ENCODE data around the gene GSS.

DNA sequence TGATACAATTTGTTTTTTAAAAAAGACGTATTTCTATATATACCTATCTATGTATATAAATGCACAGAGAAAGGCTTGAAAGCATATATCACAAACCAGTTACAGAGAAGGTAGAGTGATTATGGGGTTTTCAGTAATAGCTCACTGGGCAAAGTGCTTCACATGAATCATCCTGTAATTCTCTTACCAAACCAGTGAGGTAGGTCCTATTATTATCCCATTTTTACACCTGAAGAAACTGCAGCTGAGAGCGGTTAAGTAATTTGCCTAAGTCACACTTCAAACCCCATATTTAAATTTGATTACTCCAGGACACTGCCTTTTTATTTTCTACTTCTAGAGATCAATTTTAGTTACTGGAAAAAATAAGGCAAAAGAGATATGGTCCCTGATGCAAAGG lies 4.4 kb downstream of the GSS start:
- TF ChIP-seq, protein P1, sequence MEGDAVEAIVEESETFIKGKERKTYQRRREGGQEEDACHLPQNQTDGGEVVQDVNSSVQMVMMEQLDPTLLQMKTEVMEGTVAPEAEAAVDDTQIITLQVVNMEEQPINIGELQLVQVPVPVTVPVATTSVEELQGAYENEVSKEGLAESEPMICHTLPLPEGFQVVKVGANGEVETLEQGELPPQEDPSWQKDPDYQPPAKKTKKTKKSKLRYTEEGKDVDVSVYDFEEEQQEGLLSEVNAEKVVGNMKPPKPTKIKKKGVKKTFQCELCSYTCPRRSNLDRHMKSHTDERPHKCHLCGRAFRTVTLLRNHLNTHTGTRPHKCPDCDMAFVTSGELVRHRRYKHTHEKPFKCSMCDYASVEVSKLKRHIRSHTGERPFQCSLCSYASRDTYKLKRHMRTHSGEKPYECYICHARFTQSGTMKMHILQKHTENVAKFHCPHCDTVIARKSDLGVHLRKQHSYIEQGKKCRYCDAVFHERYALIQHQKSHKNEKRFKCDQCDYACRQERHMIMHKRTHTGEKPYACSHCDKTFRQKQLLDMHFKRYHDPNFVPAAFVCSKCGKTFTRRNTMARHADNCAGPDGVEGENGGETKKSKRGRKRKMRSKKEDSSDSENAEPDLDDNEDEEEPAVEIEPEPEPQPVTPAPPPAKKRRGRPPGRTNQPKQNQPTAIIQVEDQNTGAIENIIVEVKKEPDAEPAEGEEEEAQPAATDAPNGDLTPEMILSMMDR (IDR thresholded peaks at IDR 0.05; ENCODE audit: control extremely low read depth in 1 of 3, insufficient read depth in 1 of 3, low read depth in 1 of 3, low read length in 3 of 3): no peak
- TF ChIP-seq EP300 (IDR thresholded peaks at IDR 0.05; ENCODE audit: borderline replicate concordance in 1 of 2, low read depth in 2 of 2, low read length in 2 of 2): no peak
- TF ChIP-seq EZH2 (IDR thresholded peaks at IDR 0.05; ENCODE audit: low read depth, low read length, severe bottlenecking): no peak
- TF ChIP-seq, protein P2, sequence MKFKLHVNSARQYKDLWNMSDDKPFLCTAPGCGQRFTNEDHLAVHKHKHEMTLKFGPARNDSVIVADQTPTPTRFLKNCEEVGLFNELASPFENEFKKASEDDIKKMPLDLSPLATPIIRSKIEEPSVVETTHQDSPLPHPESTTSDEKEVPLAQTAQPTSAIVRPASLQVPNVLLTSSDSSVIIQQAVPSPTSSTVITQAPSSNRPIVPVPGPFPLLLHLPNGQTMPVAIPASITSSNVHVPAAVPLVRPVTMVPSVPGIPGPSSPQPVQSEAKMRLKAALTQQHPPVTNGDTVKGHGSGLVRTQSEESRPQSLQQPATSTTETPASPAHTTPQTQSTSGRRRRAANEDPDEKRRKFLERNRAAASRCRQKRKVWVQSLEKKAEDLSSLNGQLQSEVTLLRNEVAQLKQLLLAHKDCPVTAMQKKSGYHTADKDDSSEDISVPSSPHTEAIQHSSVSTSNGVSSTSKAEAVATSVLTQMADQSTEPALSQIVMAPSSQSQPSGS (IDR thresholded peaks at IDR 0.05; ENCODE audit: low read length): no peak
- no peak for TF ChIP-seq POLR2A (IDR thresholded peaks at IDR 0.05; ENCODE audit: control extremely low read depth in 1 of 2, low read depth in 2 of 2, low read length in 2 of 2)
- TF ChIP-seq POLR2AphosphoS5 (IDR thresholded peaks at IDR 0.05; ENCODE audit: low read depth, low read length): no peak
- TF ChIP-seq, protein P3, sequence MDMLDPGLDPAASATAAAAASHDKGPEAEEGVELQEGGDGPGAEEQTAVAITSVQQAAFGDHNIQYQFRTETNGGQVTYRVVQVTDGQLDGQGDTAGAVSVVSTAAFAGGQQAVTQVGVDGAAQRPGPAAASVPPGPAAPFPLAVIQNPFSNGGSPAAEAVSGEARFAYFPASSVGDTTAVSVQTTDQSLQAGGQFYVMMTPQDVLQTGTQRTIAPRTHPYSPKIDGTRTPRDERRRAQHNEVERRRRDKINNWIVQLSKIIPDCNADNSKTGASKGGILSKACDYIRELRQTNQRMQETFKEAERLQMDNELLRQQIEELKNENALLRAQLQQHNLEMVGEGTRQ (IDR thresholded peaks at IDR 0.05; ENCODE audit: low read length): no peak
- no peak for TF ChIP-seq JUND (IDR thresholded peaks at IDR 0.05; ENCODE audit: low read length)
- TF ChIP-seq TAF1 (IDR thresholded peaks at IDR 0.05; ENCODE audit: low read depth, low read length): no peak
- TF ChIP-seq BACH1 (IDR thresholded peaks at IDR 0.05; ENCODE audit: low read length): no peak
- no peak for TF ChIP-seq CEBPB (IDR thresholded peaks at IDR 0.05; ENCODE audit: low read depth, low read length)

Data from H1 (cell line).